RKO (cell line): ENCODE data around the gene OR2V1.
"Not testable (repeated sequence)": the region's sequence is repeated elsewhere in the genome, so short reads cannot be mapped to it uniquely, and the experiment has no call there.

Experiments used
- DNase-seq: peaks from one replicate; pipeline ENCODE4 v3.0.0-alpha.2; 2016; ENCODE audit warnings: low spot score

Gene OR2V1

GRCh38 chr5:181127907-181128626, 2.9 kb downstream of the OR2V1 start:
- DNase-seq = no peak

- DNase-seq = no peak
Measured at GRCh38 chr5:181127456-181127855, 3.5 kb downstream of the OR2V1 start.

- DNase-seq = no peak
Measured at GRCh38 chr5:181126841-181127240, 4.1 kb downstream of the OR2V1 start.

GRCh38 chr5:181124526-181124925, 6.4 kb downstream of the OR2V1 start:
- DNase-seq = no peak

GRCh38 chr5:181121675-181122561, 9.1 kb downstream of the OR2V1 start:
- DNase-seq = no peak

- DNase-seq = no peak
Measured at GRCh38 chr5:181120761-181121160, 10.2 kb downstream of the OR2V1 start.

- DNase-seq = peak; percentile 59
Measured at GRCh38 chr5:181120306-181120705, 10.7 kb downstream of the OR2V1 start.

- no peak for DNase-seq
Measured at GRCh38 chr5:181119105-181119504, 11.9 kb downstream of the OR2V1 start.

GRCh38 chr5:181118369-181118768, 12.6 kb downstream of the OR2V1 start:
- no peak for DNase-seq

- no peak for DNase-seq
Measured at GRCh38 chr5:181114844-181115778, 15.9 kb downstream of the OR2V1 start.

GRCh38 chr5:181114284-181114843, 16.6 kb downstream of the OR2V1 start:
- no peak for DNase-seq

- DNase-seq = not testable (repeated sequence)
Measured at GRCh38 chr5:181113572-181113971, 17.4 kb downstream of the OR2V1 start.

GRCh38 chr5:181112476-181112875, 18.5 kb downstream of the OR2V1 start:
- DNase-seq = no peak

GRCh38 chr5:181111010-181111409, 20.0 kb downstream of the OR2V1 start:
- DNase-seq = no peak

- DNase-seq = no peak
Measured at GRCh38 chr5:181109489-181110013, 21.4 kb downstream of the OR2V1 start.

GRCh38 chr5:181108578-181109165, 22.3 kb downstream of the OR2V1 start:
- DNase-seq = no peak

GRCh38 chr5:181107699-181108098, 23.3 kb downstream of the OR2V1 start:
- no peak for DNase-seq

- no peak for DNase-seq
Measured at GRCh38 chr5:181105391-181106025, 25.5 kb downstream of the OR2V1 start.

GRCh38 chr5:181104606-181105390, 26.2 kb downstream of the OR2V1 start:
- DNase-seq = not testable (repeated sequence)

GRCh38 chr5:181104259-181104568, 26.8 kb downstream of the OR2V1 start:
- not testable (repeated sequence) for DNase-seq
